Neural cell (in vitro differentiated cells): ENCODE results near the gene SYT17. TPM values are rescaled to one million over a fixed set of nuclear protein-coding genes. Genes with fewer than 3 reads are reported as not detected.

Experiments
- H2AFZ ChIP-seq: fragments of 200-600, 300-800 bp; sonication (generic), shearing (Covaris generic); 2 replicates; pipeline ENCODE4 v1.6.0; 2014; ENCODE audit warnings: low read depth, mild to moderate bottlenecking, antibody characterized with exemption, low read length, moderate library complexity
- H3F3A ChIP-seq: fragments of 200-600 bp; shearing (Covaris generic); 2 replicates; pipeline ENCODE4 v1.6.1; 2016; ENCODE audit warnings: mild to moderate bottlenecking, moderate library complexity, mixed read lengths, antibody characterized with exemption, low read length; ENCODE audit not compliant: insufficient read depth, poor library complexity, severe bottlenecking
- H3K27ac ChIP-seq: fragments of 200-600, 300-800 bp; sonication (generic), shearing (Covaris generic); 2 replicates; pipeline ENCODE4 v1.5.1; 2014; ENCODE audit warnings: mild to moderate bottlenecking, low read length, moderate library complexity
- H3K27me3 ChIP-seq: fragments of 300-800, 200-600 bp; sonication (generic), shearing (Covaris generic); 2 replicates; pipeline ENCODE4 v1.6.0; 2014; ENCODE audit warnings: mild to moderate bottlenecking, low read depth, low read length, moderate library complexity; ENCODE audit not compliant: insufficient read depth
- H3K36me3 ChIP-seq: fragments of 300-800, 200-600 bp; sonication (generic), shearing (Covaris generic); 2 replicates; pipeline ENCODE4 v1.5.1; 2014; ENCODE audit warnings: mild to moderate bottlenecking, antibody characterized with exemption, low read length, moderate library complexity; ENCODE audit not compliant: insufficient read depth
- H3K4me2 ChIP-seq: fragments of 300-800, 200-600 bp; sonication (generic), shearing (Covaris generic); 2 replicates; pipeline ENCODE4 v1.6.0; 2014; ENCODE audit warnings: mild to moderate bottlenecking, low read length
- H3K4me3 ChIP-seq: fragments of 300-800, 200-600 bp; sonication (generic), shearing (Covaris generic); 2 replicates; pipeline ENCODE4 v1.5.1; 2014; ENCODE audit warnings: mild to moderate bottlenecking, low read length, moderate library complexity
- H3K79me2 ChIP-seq: fragments of 200-600 bp; shearing (Covaris generic); replicated peaks from 2 replicates; pipeline ENCODE4 v1.6.0; 2014; ENCODE audit warnings: mild to moderate bottlenecking, low read length, moderate library complexity; ENCODE audit not compliant: insufficient read depth
- H3K9ac ChIP-seq: fragments of 300-800, 200-600 bp; sonication (generic), shearing (Covaris generic); 2 replicates; pipeline ENCODE4 v1.6.1; 2016; ENCODE audit warnings: mild to moderate bottlenecking, low read length, mixed read lengths
- H3K9me2 ChIP-seq: fragments of 200-600 bp; shearing (Covaris generic); 2 replicates; pipeline ENCODE4 v1.6.1; 2016; ENCODE audit warnings: mild to moderate bottlenecking, low read length, mixed read lengths; ENCODE audit not compliant: insufficient read depth
- H3K9me3 ChIP-seq: fragments of 200-600, 300-800 bp; sonication (generic), shearing (Covaris generic); 2 replicates; pipeline ENCODE4 v1.6.1; 2016; ENCODE audit warnings: mild to moderate bottlenecking, mixed run types, low read length, moderate library complexity, mixed read lengths
- H4K20me1 ChIP-seq: fragments of 200-600 bp; shearing (Covaris generic); 2 replicates; pipeline ENCODE4 v1.6.1; 2016; ENCODE audit warnings: mild to moderate bottlenecking, mixed run types; ENCODE audit not compliant: insufficient read depth
- CTCF ChIP-seq: fragments of 450-650 bp; IDR thresholded peaks from 2 replicates; pipeline ENCODE4 v1.5.1; 2014; ENCODE audit warnings: antibody characterized with exemption, mild to moderate bottlenecking, moderate library complexity; ENCODE audit not compliant: poor library complexity, severe bottlenecking
- EP300 ChIP-seq: fragments of 450-650 bp; conservative IDR thresholded peaks from 2 replicates; pipeline ENCODE4 v1.6.1; 2014; ENCODE audit warnings: antibody characterized with exemption, mild to moderate bottlenecking, moderate library complexity; ENCODE audit not compliant: poor library complexity, severe bottlenecking
- EZH2 ChIP-seq: fragments of 200-600, 300-800 bp; shearing (Covaris generic), sonication (generic); IDR thresholded peaks from 2 replicates; pipeline ENCODE4 v1.6.1; 2014; ENCODE audit warnings: antibody characterized with exemption, low read length, borderline replicate concordance, mild to moderate bottlenecking; ENCODE audit not compliant: insufficient read depth, poor library complexity, severe bottlenecking
- MXI1 ChIP-seq: fragments of 450-650 bp; conservative IDR thresholded peaks from 2 replicates; pipeline ENCODE4 v1.6.1; 2014; ENCODE audit warnings: antibody characterized with exemption, mild to moderate bottlenecking; ENCODE audit not compliant: poor library complexity, severe bottlenecking
- POLR2AphosphoS5 ChIP-seq: IDR thresholded peaks from 2 replicates; pipeline ENCODE4 v1.6.1; 2012
- RAD21 ChIP-seq: fragments of 450-650 bp; conservative IDR thresholded peaks from 2 replicates; pipeline ENCODE4 v1.6.1; 2014; ENCODE audit warnings: antibody characterized with exemption, mild to moderate bottlenecking, moderate library complexity
- SMC3 ChIP-seq: fragments of 450-650 bp; conservative IDR thresholded peaks from 2 replicates; pipeline ENCODE4 v1.6.1; 2014; ENCODE audit warnings: antibody characterized with exemption, mild to moderate bottlenecking, moderate library complexity; ENCODE audit not compliant: poor library complexity
- TAF1 ChIP-seq: IDR thresholded peaks from 2 replicates; pipeline ENCODE4 v1.6.1; 2012; ENCODE audit warnings: low read depth
- polyA plus RNA-seq: library from polyadenylated mRNA; depleted of rRNA; stranded (reverse); fragments of >200 nt; gene quantifications from 2 replicates; pipeline ENCODE4 v1.2.3, GENCODE V29; 2014
- TF ChIP-seq, protein P1 (sequence below): IDR thresholded peaks from 2 replicates; pipeline ENCODE4 v1.6.1; 2012; ENCODE audit warnings: borderline replicate concordance

The SYT17 gene
- polyA plus RNA-seq, 1 donor from 2014 or later, result 3.0 TPM

GRCh38 chr16:19212059-19212458 lies 44.0 kb downstream of the SYT17 start:
- no peaks in the 10 kb centered on the region for H3K36me3 ChIP-seq
- no peak overlapping the region for H2AFZ ChIP-seq
- no peaks in the 10 kb centered on the region for H3K9me2 ChIP-seq
- no peaks in the 10 kb centered on the region for H4K20me1 ChIP-seq
- no peak overlapping the region for H3K4me3 ChIP-seq
- TF ChIP-seq EP300 (no peak), TAF1 (no peak), POLR2AphosphoS5 (no peak), RAD21 (no peak), EZH2 (no peak), CTCF (no peak), MXI1 (no peak), SMC3 (no peak)
- TF ChIP-seq, protein P1, sequence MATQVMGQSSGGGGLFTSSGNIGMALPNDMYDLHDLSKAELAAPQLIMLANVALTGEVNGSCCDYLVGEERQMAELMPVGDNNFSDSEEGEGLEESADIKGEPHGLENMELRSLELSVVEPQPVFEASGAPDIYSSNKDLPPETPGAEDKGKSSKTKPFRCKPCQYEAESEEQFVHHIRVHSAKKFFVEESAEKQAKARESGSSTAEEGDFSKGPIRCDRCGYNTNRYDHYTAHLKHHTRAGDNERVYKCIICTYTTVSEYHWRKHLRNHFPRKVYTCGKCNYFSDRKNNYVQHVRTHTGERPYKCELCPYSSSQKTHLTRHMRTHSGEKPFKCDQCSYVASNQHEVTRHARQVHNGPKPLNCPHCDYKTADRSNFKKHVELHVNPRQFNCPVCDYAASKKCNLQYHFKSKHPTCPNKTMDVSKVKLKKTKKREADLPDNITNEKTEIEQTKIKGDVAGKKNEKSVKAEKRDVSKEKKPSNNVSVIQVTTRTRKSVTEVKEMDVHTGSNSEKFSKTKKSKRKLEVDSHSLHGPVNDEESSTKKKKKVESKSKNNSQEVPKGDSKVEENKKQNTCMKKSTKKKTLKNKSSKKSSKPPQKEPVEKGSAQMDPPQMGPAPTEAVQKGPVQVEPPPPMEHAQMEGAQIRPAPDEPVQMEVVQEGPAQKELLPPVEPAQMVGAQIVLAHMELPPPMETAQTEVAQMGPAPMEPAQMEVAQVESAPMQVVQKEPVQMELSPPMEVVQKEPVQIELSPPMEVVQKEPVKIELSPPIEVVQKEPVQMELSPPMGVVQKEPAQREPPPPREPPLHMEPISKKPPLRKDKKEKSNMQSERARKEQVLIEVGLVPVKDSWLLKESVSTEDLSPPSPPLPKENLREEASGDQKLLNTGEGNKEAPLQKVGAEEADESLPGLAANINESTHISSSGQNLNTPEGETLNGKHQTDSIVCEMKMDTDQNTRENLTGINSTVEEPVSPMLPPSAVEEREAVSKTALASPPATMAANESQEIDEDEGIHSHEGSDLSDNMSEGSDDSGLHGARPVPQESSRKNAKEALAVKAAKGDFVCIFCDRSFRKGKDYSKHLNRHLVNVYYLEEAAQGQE, result no peak
- H3F3A ChIP-seq, result no peaks in the 10 kb centered on the region
- H3K9me3 ChIP-seq, result no peaks in the 10 kb centered on the region
- H3K27me3 ChIP-seq, result no peaks in the 10 kb centered on the region
- H3K27ac ChIP-seq, result no peak overlapping the region
- H3K4me2 ChIP-seq, result no peak overlapping the region
- no peak overlapping the region for H3K9ac ChIP-seq
- no peaks in the 10 kb centered on the region for H3K79me2 ChIP-seq

- Histone ChIP-seq H3K9me2 (no peaks in the 10 kb centered on the region), H3K4me3 (no peak overlapping the region), H3F3A (no peaks in the 10 kb centered on the region), H3K36me3 (no peaks in the 10 kb centered on the region), H3K27ac (no peak overlapping the region), H3K79me2 (no peaks in the 10 kb centered on the region), H3K4me2 (no peak overlapping the region), H2AFZ (no peak overlapping the region), H3K9ac (no peak overlapping the region), H3K27me3 (no peaks in the 10 kb centered on the region), H3K9me3 (no peaks in the 10 kb centered on the region), H4K20me1 (no peaks in the 10 kb centered on the region)
- no peak for TF ChIP-seq MXI1
- TF ChIP-seq TAF1, result no peak
These were observed 45.8 kb downstream of the SYT17 start for GRCh38 chr16:19213885-19214284.

GRCh38 chr16:19215705-19216104 lies 47.7 kb downstream of the SYT17 start:
- Histone ChIP-seq H2AFZ (no peak overlapping the region), H3K9me3 (no peaks in the 10 kb centered on the region), H3K4me2 (no peak overlapping the region), H3K4me3 (no peak overlapping the region), H3K9ac (no peak overlapping the region), H3F3A (no peaks in the 10 kb centered on the region), H3K36me3 (no peaks in the 10 kb centered on the region), H4K20me1 (no peaks in the 10 kb centered on the region), H3K9me2 (no peaks in the 10 kb centered on the region), H3K79me2 (no peaks in the 10 kb centered on the region), H3K27ac (no peak overlapping the region), H3K27me3 (no peaks in the 10 kb centered on the region)
- TF ChIP-seq MXI1, result no peak
- TF ChIP-seq EP300, result no peak
- TF ChIP-seq RAD21, result no peak
- TF ChIP-seq, protein P1, result no peak
- no peak for TF ChIP-seq CTCF
- TF ChIP-seq TAF1, result no peak
- no peak for TF ChIP-seq SMC3
- TF ChIP-seq POLR2AphosphoS5, result no peak
